NCI-H2081 (cell line): ENCODE data around the gene KLHDC10.
A peak's percentile ranks its signal among the peaks of the same experiment; 100 is the strongest.
"Not testable (repeated sequence)": the region's sequence is repeated elsewhere in the genome, so short reads cannot be mapped to it uniquely, and the experiment has no call there.

Experiments used
- DNase-seq, 2 experiments: peaks; one replicate each; lab custom pipeline; 2025; lab: John Stamatoyannopoulos, UW

Gene KLHDC10

GRCh38 chr7:130141884-130142653, 71.7 kb downstream of the KLHDC10 start:
- no peak for DNase-seq

- DNase-seq, result no peak
Measured at GRCh38 chr7:130142654-130143333, 72.5 kb downstream of the KLHDC10 start.

- no peak for DNase-seq
Measured at GRCh38 chr7:130143334-130143732, 73.0 kb downstream of the KLHDC10 start.

DNA sequence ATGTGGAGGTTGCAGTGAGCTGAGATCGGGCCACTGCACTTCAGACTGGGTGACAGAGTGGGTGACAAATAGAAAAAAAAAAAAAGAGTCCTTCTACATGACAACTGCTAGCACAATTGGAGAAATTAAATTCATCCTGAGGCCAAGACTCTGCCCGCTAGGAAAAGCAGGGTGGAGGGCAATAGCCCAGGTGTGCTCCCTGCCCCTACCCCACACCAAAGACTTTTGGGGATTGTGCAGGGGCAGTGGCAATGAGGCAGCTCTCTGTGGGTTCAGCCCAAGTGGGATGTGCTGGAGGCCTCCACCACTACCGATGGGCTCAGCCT, 73.6 kb downstream of the KLHDC10 start:
- no peak for DNase-seq

DNA sequence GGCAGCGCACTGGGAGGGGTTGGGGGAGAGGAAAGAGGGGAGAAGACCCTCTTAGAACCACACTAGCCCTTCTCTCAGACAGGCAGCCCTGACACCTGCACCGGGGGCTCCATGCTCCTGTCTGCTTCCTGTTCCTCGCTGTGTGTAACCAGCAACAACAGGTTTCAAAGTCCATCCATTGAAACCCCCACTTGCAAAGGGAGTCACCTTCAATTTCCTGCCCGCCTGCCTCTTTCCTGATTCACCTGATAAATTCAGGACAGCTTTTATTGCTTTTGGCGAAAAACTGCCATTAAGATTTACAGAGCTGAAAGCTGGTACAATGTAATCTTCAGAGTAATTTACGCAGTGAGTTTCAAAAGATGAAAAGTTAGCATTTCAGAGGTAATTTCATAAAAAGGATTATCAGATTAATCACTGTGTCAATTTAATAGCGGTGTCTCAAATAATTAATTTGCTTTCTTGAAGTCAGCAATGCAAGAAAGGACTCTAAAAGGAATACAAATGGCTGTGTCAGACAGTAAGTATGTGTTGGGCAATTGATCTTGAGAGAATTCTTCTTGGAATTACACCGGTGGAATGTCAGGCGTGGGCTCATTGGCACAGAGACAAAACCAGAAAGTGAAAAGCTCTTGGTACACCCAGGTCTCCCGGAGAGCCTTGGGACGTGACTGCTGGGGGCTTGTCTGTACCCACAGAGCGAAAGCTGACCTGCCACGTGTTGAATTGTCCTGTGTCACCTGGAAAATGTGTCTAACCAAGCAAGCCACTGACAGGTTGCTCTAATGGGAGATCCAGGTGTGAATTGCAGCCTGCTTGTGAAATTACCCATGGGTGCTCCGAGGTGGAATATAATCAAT, 74.2 kb downstream of the KLHDC10 start:
- peak; percentile 21 to 58 for DNase-seq

- no peak for DNase-seq
Measured at GRCh38 chr7:130145424-130146100, 75.2 kb downstream of the KLHDC10 start.

GRCh38 chr7:130146142-130146541, 75.8 kb downstream of the KLHDC10 start:
- not testable (repeated sequence) for DNase-seq

DNA sequence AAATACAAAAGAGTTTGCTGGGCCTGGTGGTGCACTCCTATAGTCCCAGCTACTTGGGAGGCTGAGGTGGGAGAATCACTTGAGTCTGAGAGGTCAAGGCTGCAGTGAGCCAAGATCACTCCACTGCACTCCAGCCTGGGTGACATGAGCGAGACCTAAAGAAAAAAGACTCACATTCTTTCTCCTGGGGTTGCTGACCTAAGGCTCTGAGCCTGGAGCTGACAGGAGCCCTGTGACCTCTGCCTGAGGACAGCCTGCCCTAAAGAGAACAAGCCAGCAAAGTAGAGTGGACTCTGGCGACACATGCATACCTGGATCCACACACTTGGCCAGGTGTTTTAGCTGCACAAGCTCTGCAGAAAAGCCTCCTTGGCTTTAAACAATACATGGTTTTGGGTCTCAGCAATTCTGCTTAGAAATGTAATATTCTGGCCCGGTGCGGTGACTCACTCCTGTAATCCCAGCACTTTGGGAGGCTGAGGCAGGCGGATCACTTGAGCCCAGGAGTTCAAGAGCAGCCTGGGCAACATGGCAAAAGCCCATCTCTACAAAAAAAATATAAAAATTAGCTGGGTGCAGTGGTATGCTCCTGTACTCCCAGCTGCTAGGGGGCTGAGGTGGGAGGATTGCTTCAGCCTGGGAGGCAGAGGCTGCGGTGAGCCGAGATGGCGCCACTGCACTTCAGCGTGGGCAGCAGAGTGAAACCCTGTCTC, 76.5 kb downstream of the KLHDC10 start:
- DNase-seq, result no peak

DNA sequence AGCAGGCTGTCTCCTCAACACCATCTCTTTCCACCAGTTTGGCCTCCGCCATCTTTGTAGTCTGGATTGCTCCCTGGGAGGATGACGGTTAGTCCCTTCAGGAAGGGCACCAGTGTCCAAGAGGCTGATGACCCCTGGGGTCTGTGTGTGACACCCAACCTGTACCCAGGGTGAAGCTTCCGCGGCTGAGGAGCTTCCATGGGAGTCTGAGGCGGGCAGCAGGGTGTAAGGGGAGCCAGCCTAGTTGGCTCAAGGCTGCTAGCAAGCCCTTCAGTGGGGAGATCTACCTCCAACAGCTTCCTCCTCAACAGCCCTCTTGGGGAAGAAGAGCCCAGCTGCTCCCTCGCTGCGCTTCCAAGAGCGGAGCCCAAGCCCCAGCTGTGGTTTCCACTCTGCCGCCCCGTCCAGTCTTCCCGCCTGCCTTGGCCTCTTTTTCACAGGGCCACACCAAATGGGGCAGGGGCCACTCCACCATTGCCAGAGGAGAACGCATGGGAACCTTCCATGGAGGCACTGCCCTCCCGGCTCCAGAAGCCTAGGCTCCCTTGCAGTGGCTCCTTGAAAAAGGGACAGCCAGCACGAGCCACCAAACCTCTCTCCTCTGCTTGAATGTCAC, 77.5 kb downstream of the KLHDC10 start:
- DNase-seq, result no peak

GRCh38 chr7:130148561-130148960, 78.2 kb downstream of the KLHDC10 start:
- DNase-seq, result no peak

DNA sequence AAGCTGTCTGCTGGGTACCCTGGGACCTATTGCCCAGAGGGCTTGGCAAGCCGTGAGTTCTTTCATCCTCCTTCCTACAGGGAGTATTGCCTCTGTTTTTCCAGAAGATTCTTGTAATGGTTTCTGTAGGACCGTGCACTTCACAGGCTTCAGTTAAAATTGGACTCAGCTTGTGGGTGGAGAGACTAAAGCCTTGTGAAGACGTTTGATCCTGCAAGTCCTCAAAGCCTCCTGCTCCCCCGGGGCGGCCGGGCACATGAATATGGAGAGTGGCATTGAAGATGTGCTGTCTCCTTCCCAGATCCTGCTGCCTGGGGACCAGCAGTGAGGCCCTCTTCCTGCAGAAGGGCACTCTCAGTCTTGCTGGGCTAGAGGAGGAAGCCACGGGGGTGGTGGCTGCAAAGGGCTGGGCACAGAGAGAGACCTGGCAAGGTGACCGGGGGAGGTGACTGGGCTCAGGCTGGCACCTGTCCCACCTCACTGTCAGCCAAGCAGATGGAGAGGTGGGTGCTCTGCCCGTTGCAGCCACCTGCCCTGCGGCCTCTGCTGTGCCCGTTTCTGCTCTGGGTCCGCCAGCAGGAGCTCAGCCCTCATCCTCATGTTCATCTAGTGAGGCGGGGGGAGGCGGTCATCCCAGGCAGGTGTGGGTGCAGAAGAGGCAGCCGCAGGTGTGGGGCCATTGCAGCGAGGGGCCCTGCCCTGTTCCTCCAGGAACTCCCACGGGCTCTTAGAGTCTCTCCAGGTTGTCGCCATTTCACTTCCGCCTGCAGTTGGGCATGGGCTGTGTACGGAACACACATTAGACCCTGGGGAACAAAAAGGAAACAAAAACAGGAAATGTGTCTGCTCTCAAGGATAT, 79.2 kb downstream of the KLHDC10 start:
- DNase-seq, result peak; percentile 90 to 95

- no peak for DNase-seq
Measured at GRCh38 chr7:130150587-130150986, 80.3 kb downstream of the KLHDC10 start.

GRCh38 chr7:130151591-130152492, 81.5 kb downstream of the KLHDC10 start:
- DNase-seq, result no peak

- DNase-seq, result no peak
Measured at GRCh38 chr7:130152493-130153210, 82.3 kb downstream of the KLHDC10 start.

DNA sequence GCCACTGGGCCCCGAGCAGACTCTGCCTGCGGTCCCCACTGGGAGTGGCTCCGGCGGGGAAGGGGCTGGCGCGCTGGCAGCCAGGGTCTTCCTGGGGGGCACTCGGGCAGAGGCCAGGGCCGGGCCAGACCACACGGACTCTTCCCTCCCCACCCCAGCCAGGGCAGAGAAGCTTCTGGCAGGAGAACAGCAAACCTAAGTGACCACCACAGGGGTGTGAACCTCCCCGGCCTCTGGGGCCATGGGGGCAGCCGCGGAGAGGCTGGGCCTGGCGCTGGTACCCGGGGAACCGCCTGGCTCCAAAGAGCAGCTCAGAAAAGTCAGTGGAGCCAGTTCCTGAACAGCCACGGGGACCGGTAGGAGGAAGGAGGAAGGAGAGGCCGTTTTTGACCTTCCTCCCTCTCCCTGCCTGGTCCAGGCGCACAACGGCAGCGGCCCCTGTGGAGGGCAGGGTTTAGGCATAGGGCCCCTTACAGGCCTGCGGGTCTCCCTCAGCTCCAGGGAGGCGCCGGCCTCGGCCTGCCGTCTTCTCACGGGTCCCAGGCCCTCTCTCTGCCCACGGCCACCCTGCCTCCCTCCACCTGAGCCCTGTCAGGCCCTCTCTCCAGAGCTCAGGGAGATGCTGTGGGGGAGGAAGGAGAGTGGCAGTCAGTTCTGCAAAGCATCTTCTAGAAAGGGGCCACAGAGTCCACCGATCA, 83.0 kb downstream of the KLHDC10 start:
- DNase-seq, result no peak

DNA sequence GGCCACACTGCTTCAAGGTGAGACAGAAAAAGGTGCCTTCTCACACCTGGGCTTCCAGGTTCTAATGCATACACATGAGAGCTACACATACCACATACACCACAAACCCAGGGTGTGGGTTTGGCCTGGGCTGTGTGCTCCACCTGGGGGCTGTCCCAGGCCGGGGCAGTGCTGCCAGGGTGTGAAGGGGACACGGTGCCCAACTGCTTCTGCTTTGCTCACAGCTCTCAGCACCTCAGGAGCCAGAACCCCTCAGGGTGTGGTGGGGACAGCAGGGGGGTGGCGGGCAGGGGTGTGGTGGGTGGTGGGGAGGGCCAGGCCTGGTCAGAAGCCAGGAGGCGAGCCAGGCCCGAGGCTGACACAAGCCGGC, 83.8 kb downstream of the KLHDC10 start:
- DNase-seq, result no peak

GRCh38 chr7:130154501-130155317, 84.4 kb downstream of the KLHDC10 start:
- DNase-seq, result peak; percentile 97 to 99
